ENCODE data around the gene FBXL19. TPM values are rescaled to one million over a fixed set of nuclear protein-coding genes. Genes with fewer than 3 reads are reported as not detected.

The FBXL19 gene
- total and polyA plus RNA-seq, 2 of the 13 experiments (the other 11 are each of a cell fraction or from before 2014, with no cell fraction given), result 6.0 to 13.7 TPM

DNA sequence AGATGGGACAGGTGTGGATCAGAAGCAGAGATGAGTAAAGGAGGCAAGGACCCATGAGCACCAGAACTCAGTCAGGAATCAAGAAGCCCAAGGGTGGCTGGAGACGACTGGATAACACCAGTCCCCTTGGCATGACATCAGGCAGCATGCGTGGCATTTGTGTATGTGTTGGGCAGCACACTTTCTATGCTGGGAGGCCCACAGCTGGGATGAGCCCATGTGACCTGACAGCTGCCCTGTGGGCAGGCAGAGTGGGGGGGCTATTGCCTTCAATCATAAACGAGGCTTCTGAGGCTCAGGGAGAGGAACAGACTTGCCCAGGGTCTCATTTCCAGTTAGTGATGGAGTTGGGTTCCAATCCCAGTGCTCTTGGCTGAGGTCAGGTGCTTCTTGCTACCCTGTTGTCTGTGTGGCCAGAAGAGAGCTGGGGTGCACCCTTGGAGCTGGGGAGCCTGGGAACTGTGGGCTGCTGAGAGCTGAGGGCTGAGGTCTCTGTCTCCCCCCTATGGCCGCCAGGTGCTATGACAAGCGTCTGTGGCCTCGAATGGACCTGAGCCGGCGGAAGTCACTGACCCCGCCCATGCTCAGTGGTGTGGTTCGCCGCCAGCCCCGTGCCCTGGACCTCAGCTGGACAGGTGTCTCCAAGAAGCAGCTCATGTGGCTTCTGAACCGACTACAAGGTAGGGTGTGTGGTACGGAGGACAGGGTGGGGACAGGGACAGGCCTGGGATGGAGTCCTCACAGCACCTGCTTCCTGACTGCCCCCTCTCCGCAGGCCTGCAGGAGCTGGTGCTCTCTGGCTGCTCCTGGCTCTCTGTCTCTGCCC, 18.4 kb downstream of the FBXL19 start (continued):
- TF ChIP-seq KAT2B (IDR thresholded peaks at IDR 0.05; ENCODE audit: borderline replicate concordance, low read depth, low read length) (no peak), PHF5A (CRISPR knock-in tag; IDR thresholded peaks at IDR 0.05; ENCODE audit: low read depth, unreplicated experiment) (no peak), CC2D1A (CRISPR knock-in tag; IDR thresholded peaks at IDR 0.05) (no peak), ATRX (CRISPR knock-in tag; IDR thresholded peaks at IDR 0.05; ENCODE audit: borderline replicate concordance) (no peak), KLF6 (CRISPR knock-in tag; IDR thresholded peaks at IDR 0.05) (no peak), ZNF891 (CRISPR knock-in tag; IDR thresholded peaks at IDR 0.05) (peak; percentile 20), ZNF20 (CRISPR knock-in tag; IDR thresholded peaks at IDR 0.05) (no peak), LCORL (IDR thresholded peaks at IDR 0.05) (no peak), LCORL (CRISPR knock-in tag; IDR thresholded peaks at IDR 0.05) (no peak; the same call in 1 of the 2 replicates), PAF1 (CRISPR knock-in tag; IDR thresholded peaks at IDR 0.05) (no peak), ZNF317 (CRISPR knock-in tag; IDR thresholded peaks at IDR 0.05) (no peak), ATF7-NPFF (CRISPR knock-in tag; IDR thresholded peaks at IDR 0.05; ENCODE audit: low read depth) (no peak; the same call in 1 of the 2 replicates), CBX5 (CRISPR knock-in tag; IDR thresholded peaks at IDR 0.05; ENCODE audit: borderline replicate concordance) (no peak; the same call in 1 of the 2 replicates), IKZF4 (CRISPR knock-in tag; IDR thresholded peaks at IDR 0.05; ENCODE audit: borderline replicate concordance, low read depth, not compliant biosample characterization) (no peak), ZSCAN25 (CRISPR knock-in tag; IDR thresholded peaks at IDR 0.05) (peak; percentile 63; the same call in 1 of the 2 replicates)
- TF ChIP-seq, protein P1, sequence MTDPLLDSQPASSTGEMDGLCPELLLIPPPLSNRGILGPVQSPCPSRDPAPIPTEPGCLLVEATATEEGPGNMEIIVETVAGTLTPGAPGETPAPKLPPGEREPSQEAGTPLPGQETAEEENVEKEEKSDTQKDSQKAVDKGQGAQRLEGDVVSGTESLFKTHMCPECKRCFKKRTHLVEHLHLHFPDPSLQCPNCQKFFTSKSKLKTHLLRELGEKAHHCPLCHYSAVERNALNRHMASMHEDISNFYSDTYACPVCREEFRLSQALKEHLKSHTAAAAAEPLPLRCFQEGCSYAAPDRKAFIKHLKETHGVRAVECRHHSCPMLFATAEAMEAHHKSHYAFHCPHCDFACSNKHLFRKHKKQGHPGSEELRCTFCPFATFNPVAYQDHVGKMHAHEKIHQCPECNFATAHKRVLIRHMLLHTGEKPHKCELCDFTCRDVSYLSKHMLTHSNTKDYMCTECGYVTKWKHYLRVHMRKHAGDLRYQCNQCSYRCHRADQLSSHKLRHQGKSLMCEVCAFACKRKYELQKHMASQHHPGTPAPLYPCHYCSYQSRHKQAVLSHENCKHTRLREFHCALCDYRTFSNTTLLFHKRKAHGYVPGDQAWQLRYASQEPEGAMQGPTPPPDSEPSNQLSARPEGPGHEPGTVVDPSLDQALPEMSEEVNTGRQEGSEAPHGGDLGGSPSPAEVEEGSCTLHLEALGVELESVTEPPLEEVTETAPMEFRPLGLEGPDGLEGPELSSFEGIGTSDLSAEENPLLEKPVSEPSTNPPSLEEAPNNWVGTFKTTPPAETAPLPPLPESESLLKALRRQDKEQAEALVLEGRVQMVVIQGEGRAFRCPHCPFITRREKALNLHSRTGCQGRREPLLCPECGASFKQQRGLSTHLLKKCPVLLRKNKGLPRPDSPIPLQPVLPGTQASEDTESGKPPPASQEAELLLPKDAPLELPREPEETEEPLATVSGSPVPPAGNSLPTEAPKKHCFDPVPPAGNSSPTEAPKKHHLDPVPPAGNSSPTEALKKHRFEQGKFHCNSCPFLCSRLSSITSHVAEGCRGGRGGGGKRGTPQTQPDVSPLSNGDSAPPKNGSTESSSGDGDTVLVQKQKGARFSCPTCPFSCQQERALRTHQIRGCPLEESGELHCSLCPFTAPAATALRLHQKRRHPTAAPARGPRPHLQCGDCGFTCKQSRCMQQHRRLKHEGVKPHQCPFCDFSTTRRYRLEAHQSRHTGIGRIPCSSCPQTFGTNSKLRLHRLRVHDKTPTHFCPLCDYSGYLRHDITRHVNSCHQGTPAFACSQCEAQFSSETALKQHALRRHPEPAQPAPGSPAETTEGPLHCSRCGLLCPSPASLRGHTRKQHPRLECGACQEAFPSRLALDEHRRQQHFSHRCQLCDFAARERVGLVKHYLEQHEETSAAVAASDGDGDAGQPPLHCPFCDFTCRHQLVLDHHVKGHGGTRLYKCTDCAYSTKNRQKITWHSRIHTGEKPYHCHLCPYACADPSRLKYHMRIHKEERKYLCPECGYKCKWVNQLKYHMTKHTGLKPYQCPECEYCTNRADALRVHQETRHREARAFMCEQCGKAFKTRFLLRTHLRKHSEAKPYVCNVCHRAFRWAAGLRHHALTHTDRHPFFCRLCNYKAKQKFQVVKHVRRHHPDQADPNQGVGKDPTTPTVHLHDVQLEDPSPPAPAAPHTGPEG (CRISPR knock-in tag; IDR thresholded peaks at IDR 0.05), result no peak; the same call in 1 of the 2 replicates
- TF ChIP-seq, protein P2, sequence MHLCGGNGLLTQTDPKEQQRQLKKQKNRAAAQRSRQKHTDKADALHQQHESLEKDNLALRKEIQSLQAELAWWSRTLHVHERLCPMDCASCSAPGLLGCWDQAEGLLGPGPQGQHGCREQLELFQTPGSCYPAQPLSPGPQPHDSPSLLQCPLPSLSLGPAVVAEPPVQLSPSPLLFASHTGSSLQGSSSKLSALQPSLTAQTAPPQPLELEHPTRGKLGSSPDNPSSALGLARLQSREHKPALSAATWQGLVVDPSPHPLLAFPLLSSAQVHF (CRISPR knock-in tag; IDR thresholded peaks at IDR 0.05), result no peak
- TF ChIP-seq, protein P3, sequence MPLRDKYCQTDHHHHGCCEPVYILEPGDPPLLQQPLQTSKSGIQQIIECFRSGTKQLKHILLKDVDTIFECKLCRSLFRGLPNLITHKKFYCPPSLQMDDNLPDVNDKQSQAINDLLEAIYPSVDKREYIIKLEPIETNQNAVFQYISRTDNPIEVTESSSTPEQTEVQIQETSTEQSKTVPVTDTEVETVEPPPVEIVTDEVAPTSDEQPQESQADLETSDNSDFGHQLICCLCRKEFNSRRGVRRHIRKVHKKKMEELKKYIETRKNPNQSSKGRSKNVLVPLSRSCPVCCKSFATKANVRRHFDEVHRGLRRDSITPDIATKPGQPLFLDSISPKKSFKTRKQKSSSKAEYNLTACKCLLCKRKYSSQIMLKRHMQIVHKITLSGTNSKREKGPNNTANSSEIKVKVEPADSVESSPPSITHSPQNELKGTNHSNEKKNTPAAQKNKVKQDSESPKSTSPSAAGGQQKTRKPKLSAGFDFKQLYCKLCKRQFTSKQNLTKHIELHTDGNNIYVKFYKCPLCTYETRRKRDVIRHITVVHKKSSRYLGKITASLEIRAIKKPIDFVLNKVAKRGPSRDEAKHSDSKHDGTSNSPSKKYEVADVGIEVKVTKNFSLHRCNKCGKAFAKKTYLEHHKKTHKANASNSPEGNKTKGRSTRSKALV (CRISPR knock-in tag; IDR thresholded peaks at IDR 0.05), result no peak
- TF ChIP-seq, protein P4, sequence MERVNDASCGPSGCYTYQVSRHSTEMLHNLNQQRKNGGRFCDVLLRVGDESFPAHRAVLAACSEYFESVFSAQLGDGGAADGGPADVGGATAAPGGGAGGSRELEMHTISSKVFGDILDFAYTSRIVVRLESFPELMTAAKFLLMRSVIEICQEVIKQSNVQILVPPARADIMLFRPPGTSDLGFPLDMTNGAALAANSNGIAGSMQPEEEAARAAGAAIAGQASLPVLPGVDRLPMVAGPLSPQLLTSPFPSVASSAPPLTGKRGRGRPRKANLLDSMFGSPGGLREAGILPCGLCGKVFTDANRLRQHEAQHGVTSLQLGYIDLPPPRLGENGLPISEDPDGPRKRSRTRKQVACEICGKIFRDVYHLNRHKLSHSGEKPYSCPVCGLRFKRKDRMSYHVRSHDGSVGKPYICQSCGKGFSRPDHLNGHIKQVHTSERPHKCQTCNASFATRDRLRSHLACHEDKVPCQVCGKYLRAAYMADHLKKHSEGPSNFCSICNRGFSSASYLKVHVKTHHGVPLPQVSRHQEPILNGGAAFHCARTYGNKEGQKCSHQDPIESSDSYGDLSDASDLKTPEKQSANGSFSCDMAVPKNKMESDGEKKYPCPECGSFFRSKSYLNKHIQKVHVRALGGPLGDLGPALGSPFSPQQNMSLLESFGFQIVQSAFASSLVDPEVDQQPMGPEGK (CRISPR knock-in tag; IDR thresholded peaks at IDR 0.05), result peak; percentile 68

Data from HepG2 (cell line).